ENCODE results near the gene ZFP36. TPM values are rescaled to one million over a fixed set of nuclear protein-coding genes. Genes with fewer than 3 reads are reported as not detected.
A peak's percentile ranks its signal among the peaks of the same experiment; 100 is the strongest.

The ZFP36 gene
- total RNA-seq, 6 donors from 2014 or later: 195 to 525 (median 238) TPM

DNA sequence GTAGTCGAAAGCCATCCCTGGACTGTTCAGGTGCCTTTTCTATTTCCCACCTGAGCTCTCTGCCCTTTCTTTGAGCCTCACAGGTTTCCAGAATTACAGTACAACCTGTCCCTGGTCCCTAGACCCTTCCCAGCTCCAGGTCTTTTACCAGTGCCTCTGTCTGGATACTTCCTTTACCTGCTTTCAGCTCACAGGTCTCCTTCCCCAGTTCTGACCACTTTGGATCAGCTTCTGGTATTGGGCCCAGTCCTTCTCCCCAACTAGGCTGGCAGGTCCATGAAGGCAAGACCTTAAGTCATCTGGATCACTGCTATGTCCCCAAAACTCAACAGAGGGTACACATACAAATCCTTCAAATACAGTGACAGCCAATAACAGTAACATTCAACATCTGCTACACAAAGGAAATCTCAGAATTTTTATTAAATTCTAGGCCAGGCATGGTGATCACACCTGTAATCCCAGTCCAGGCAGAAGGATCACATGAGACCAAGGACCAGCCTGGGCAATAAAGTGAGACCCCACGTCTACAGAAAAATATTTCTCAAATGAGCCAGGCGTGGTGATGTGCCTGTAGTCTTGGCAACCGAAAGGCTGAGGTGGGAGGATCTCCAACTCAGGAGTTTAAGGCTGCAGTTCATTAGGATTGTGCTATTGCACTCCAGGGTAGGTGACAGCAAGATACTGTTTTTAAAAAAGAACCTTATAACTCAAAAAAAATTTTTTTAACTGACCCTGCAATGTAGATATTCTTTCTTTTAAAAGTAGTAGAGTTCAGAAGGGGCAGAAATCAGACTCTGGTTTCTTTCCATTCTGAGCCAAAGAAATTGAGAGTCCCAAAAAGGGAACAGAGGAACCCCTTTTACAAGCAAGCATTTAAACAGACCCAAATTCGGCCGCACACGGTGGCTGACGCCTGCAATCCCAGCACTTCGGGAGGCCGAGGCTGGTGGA lies 27.8 kb downstream of the ZFP36 start:
- DNase-seq (no peak), ATAC-seq (ENCODE audit: low FRiP score in 2 of 2) (no peak)
- peak overlapping the region; percentile 83 to 98 (median 96) for H3K4me3 ChIP-seq
- TF ChIP-seq, protein P1, sequence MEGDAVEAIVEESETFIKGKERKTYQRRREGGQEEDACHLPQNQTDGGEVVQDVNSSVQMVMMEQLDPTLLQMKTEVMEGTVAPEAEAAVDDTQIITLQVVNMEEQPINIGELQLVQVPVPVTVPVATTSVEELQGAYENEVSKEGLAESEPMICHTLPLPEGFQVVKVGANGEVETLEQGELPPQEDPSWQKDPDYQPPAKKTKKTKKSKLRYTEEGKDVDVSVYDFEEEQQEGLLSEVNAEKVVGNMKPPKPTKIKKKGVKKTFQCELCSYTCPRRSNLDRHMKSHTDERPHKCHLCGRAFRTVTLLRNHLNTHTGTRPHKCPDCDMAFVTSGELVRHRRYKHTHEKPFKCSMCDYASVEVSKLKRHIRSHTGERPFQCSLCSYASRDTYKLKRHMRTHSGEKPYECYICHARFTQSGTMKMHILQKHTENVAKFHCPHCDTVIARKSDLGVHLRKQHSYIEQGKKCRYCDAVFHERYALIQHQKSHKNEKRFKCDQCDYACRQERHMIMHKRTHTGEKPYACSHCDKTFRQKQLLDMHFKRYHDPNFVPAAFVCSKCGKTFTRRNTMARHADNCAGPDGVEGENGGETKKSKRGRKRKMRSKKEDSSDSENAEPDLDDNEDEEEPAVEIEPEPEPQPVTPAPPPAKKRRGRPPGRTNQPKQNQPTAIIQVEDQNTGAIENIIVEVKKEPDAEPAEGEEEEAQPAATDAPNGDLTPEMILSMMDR (IDR thresholded peaks at IDR 0.05): no peak
- TF ChIP-seq POLR2A (IDR thresholded peaks at IDR 0.05) (no peak), POLR2AphosphoS5 (IDR thresholded peaks at IDR 0.05) (no peak), EP300 (IDR thresholded peaks at IDR 0.05) (no peak)
- peaks cover 36 to 58% (median 50%) of the 10 kb centered on the region in 4 donors for H3K4me1 ChIP-seq
- no peaks in the 10 kb centered on the region for H3K9me3 ChIP-seq
- H3K27me3 ChIP-seq: no peaks in the 10 kb centered on the region
- WGBS, 2 donors: 47 to 57% methylated on average over 10 of the region's 10 CpGs
- H3K36me3 ChIP-seq: peaks cover 20 to 34% (median 30%) of the 10 kb centered on the region in 4 donors
- peak overlapping the region; percentile 88 to 94 (median 92) for H3K27ac ChIP-seq

DNA sequence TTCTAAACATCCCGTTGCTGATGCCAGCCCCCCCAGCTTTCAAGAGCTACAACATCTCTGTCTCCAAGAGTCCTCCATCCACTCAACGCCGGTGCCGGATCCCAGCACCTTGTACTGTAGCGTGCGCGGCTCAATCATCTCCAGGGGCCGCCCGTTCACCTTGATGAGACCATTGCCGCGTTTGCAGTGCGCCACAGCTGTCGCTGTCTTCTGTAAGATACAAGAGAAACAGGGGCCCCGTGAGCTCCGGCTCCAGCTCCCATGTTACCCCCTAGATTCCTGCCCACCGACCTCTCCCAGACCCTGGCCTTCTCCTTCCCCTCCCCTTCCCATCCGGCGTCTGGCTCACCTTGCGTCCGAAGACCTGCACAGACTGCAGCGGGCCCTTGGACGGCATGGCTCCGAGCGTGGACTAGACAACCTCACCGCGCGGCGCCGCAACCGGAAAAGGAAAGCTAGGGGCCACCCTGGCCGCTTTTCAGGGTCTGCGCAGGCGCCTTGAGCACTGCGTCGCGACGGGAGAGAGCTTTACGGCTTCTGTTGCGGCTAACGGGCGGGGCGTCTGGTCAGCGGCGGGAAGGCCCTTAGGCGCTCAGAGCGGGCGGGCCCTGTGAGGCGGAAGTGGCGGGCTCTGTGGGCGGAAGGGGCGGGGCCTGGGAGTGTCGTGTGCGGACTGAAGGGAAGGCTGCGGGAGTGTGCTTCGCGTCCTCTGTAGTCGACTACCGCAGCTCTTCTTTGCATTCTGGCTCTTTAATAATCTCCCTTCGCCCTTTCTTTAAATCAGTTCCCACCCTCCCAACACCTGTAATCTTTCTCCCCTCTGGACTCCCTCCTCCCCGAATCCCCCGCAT lies 29.1 kb downstream of the ZFP36 start, which contains the start of gene RPS16:
Gene RPS16, minus strand, starts transcription at position 451 of the 851 bp plus-strand sequence. Its CDS starts 54 bp downstream, at position 397.
- ATAC-seq (ENCODE audit: low FRiP score in 2 of 2): peak; percentile 98
- Histone ChIP-seq H3K4me3 (peak within 1 kb of the TSS; percentile 83 to 98 (median 96)), H3K4me1 (peaks cover 31 to 51% (median 41%) of the 10 kb centered on the region in 4 donors), H3K27me3 (no peaks in the 10 kb centered on the region), H3K9me3 (no peaks in the 10 kb centered on the region), H3K27ac (peak within 1 kb of the TSS; percentile 88 to 94 (median 92)), H3K36me3 (peaks cover 20 to 34% (median 30%) of the 10 kb centered on the region in 4 donors)
- TF ChIP-seq EP300 (IDR thresholded peaks at IDR 0.05) (peak in 1 of 4 donors; percentile 79), POLR2A (IDR thresholded peaks at IDR 0.05) (peak; percentile 81 to 98 (median 91)), POLR2AphosphoS5 (IDR thresholded peaks at IDR 0.05) (peak; percentile 99 to 100)
- TF ChIP-seq, protein P1 (IDR thresholded peaks at IDR 0.05): peak in 2 of 6 experiments; percentile 23 to 49
- WGBS, 2 donors: 0 to 1% methylated on average over 33 to 61 of the region's 61 CpGs
- peak; percentile 99 for DNase-seq

DNA sequence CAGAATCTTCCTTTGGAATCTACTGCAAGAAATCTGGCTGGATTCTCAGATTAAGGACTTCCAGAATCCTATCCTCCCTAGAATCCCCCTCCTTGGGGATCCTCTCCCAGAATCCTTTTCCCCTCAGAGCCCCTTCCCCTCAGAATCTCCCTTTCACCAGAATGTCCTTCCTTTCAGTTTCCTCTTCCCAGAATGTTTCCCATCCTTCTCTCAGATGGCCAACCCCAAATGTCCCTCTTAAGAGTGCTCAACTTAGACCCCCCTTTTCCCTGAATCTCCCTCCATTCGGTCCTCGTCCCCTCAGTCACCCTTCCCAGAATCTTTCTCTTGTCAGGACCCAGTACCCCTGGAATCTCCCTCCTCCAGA lies 29.7 kb downstream of the ZFP36 start:
- no peak for DNase-seq
- Histone ChIP-seq H3K4me3 (peak overlapping the region; percentile 31 to 98 (median 89)), H3K4me1 (peaks cover 27 to 47% (median 35%) of the 10 kb centered on the region in 4 donors), H3K9me3 (no peaks in the 10 kb centered on the region), H3K36me3 (peaks cover 20 to 34% (median 30%) of the 10 kb centered on the region in 4 donors), H3K27me3 (no peaks in the 10 kb centered on the region), H3K27ac (peak overlapping the region; percentile 88 to 94 (median 92))
- no peak for TF ChIP-seq POLR2AphosphoS5 (IDR thresholded peaks at IDR 0.05)
- no peak for TF ChIP-seq POLR2A (IDR thresholded peaks at IDR 0.05)
- TF ChIP-seq, protein P1 (IDR thresholded peaks at IDR 0.05): no peak
- no peak for TF ChIP-seq EP300 (IDR thresholded peaks at IDR 0.05)
- WGBS, 2 donors: 12 to 15% methylated on average over 2 of the region's 2 CpGs
- no peak for ATAC-seq (ENCODE audit: low FRiP score in 2 of 2)

DNA sequence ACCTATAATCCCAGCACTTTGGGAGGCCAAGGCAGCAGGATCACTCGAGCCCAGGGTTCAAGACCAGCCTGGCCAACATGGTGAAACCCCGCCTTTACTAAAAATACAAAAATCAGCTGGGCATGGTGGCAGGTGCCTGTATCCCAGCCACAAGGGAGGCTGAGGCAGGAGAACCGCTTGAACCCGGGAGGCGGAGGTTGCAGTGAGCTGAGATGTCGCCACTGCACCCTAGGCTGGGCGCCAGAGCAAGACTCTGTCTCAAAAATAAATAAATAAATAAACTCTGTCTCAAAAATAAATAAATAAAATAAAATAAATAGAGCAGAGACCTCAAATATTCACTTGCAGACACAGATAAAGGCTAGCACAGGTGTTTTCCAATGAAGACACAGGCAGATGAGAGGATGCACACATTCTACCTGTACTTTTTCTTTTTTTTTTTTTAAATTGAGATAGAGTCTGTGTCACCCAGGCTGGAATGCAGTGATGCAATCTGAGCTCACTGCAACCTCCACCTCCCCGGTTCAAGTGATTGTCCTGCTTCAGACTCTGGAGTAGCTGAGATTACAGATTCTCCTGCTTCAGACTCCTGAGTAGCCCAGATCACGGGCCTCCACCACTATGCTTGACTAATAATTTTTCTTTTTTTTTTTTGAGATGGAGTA lies 31.8 kb downstream of the ZFP36 start:
- DNase-seq: peak in 1 of 2 donors; percentile 47
- H3K27ac ChIP-seq: no peak overlapping the region
- no peak overlapping the region for H3K4me3 ChIP-seq
- 73 to 82% methylated on average over 9 of the region's 9 CpGs for WGBS, 2 donors
- TF ChIP-seq EP300 (IDR thresholded peaks at IDR 0.05) (no peak), POLR2AphosphoS5 (IDR thresholded peaks at IDR 0.05) (no peak), POLR2A (IDR thresholded peaks at IDR 0.05) (no peak)
- TF ChIP-seq, protein P1 (IDR thresholded peaks at IDR 0.05): no peak
- ATAC-seq (ENCODE audit: low FRiP score in 2 of 2): no peak
- H3K36me3 ChIP-seq: peaks cover 4 to 17% (median 13%) of the 10 kb centered on the region in 4 donors
- H3K4me1 ChIP-seq: peaks cover 25 to 29% (median 27%) of the 10 kb centered on the region in 4 donors
- no peaks in the 10 kb centered on the region for H3K9me3 ChIP-seq
- H3K27me3 ChIP-seq: no peaks in the 10 kb centered on the region

All from upper lobe of left lung (tissue), 6 donors.